GM12878 (cell line): ENCODE data around the gene BCAS4. TPM values are rescaled to one million over a fixed set of nuclear protein-coding genes. Genes with fewer than 3 reads are reported as not detected.

Experiments used
- ATAC-seq: fragments of 200-7000 bp; cut with Tn5 transposase; 3 replicates; pipeline ENCODE4 v1.9.1; 2020; ENCODE audit warnings: mild to moderate bottlenecking, moderate library complexity
- BruUV-seq: library from RNA; stranded (reverse); fragments of 400-500 nt; replicated peaks from 2 replicates; lab custom pipeline; 2021; lab: Mats Ljungman, UMichigan
- CTCF ChIA-PET: fragments of 300-600 bp; sonication (Branson Sonifier 250); formaldehyde crosslinking; extraction: SDS; loops from one replicate; lab custom pipeline; 2021; ENCODE audit warnings: inconsistent platforms; lab: Yijun Ruan, JAX
- POLR2A ChIA-PET: fragments of 350-600 bp; formaldehyde crosslinking; extraction: SDS; loops from one replicate; lab custom pipeline; 2021; ENCODE audit warnings: inconsistent platforms; lab: Charles Lee
- RAD21 ChIA-PET: fragments of 300-600 bp; sonication (Branson Sonifier 250); formaldehyde crosslinking; loops from one replicate; lab custom pipeline; 2023; ENCODE audit warnings: antibody characterized with exemption; ENCODE audit not compliant: unreplicated experiment; lab: Charles Lee
- SMC1A ChIA-PET: fragments of 300-600 bp; sonication (Branson Sonifier 250); formaldehyde crosslinking; loops from one replicate; lab custom pipeline; 2023; ENCODE audit not compliant: unreplicated experiment, uncharacterized antibody; lab: Charles Lee
- DNase-seq: peaks from one replicate; pipeline ENCODE4 v3.0.0-alpha.2; 2011; ENCODE audit warnings: low read depth, low spot score
- FAIRE-seq: peaks from 3 replicates; lab custom pipeline; 2011; peaks lifted over from hg19 to GRCh38; lab: Jason Lieb, UNC
- H2AFZ ChIP-seq: 2 replicates; pipeline ENCODE4 v1.6.0; 2011; ENCODE audit warnings: low read depth, low read length, control low read depth; ENCODE audit not compliant: control insufficient read depth
- H3K27ac ChIP-seq: 2 replicates; pipeline ENCODE4 v1.5.1; 2011; ENCODE audit warnings: control low read depth; ENCODE audit not compliant: control insufficient read depth, insufficient read depth
- H3K27me3 ChIP-seq, 2 experiments: replicated peaks in 1 of 2; 2 replicates each; pipeline versions ENCODE4 v1.6.0 to v1.6.1; 2011; ENCODE audit warnings: low read length in 1 of 2; ENCODE audit not compliant: control insufficient read depth in 2 of 2, insufficient read depth in 2 of 2
- H3K36me3 ChIP-seq, 2 experiments: 2 replicates each; pipeline ENCODE4 v1.5.1; 2011; ENCODE audit warnings: low read length in 1 of 2; ENCODE audit not compliant: control insufficient read depth in 2 of 2, insufficient read depth in 2 of 2
- H3K4me1 ChIP-seq: 2 replicates; pipeline ENCODE4 v1.6.1; 2011; ENCODE audit warnings: mild to moderate bottlenecking, low read length, moderate library complexity, mixed read lengths; ENCODE audit not compliant: control insufficient read depth, insufficient read depth
- H3K4me2 ChIP-seq: 2 replicates; pipeline ENCODE4 v1.6.0; 2011; ENCODE audit warnings: control low read depth; ENCODE audit not compliant: control insufficient read depth, insufficient read depth
- H3K4me3 ChIP-seq: fragments of 200-600 bp; sonication (generic); 2 replicates; pipeline ENCODE4 v1.5.1; 2016
- H3K79me2 ChIP-seq: 2 replicates; pipeline ENCODE4 v1.6.0; 2011; ENCODE audit warnings: low read length; ENCODE audit not compliant: control insufficient read depth, insufficient read depth
- H3K9ac ChIP-seq: 2 replicates; pipeline ENCODE4 v1.8.0; 2011; ENCODE audit warnings: low read length, control low read depth, mixed read lengths; ENCODE audit not compliant: control insufficient read depth, insufficient read depth
- H3K9me3 ChIP-seq: replicated peaks from 3 replicates; pipeline ENCODE4 v1.5.1; 2011; ENCODE audit warnings: mild to moderate bottlenecking, low read length; ENCODE audit not compliant: control insufficient read depth, insufficient read depth
- H4K20me1 ChIP-seq: 2 replicates; pipeline ENCODE4 v1.6.0; 2011; ENCODE audit not compliant: control insufficient read depth, insufficient read depth
- NKRF ChIP-seq: fragments of 450-650 bp; conservative IDR thresholded peaks from 2 replicates; pipeline ENCODE4 v1.6.1; 2017; ENCODE audit warnings: mild to moderate bottlenecking, moderate library complexity
- WRNIP1 ChIP-seq: IDR thresholded peaks from 2 replicates; pipeline ENCODE4 v1.6.1; 2011; ENCODE audit warnings: low read depth, low read length, improper control_type of control experiment, borderline replicate concordance
- WGBS: methylation state at CpG from one replicate; pipeline ENCODE4 v1.1.6; 2016; ENCODE audit warnings: low lambda C conversion rate; ENCODE audit not compliant: insufficient replicate concordance, insufficient coverage; ENCODE audit errors: missing lambda C conversion rate; 5-methylcytosine and 5-hydroxymethylcytosine counted together
- in situ Hi-C: fragments of 300-500 bp; cut with MboI; formaldehyde crosslinking; loops from 9 replicates; pipeline ENCODE4 v1.14.3; 2018; ENCODE audit warnings: mixed read lengths
- intact Hi-C: fragments of 100-400 bp; cut with micrococcal nuclease; formaldehyde crosslinking; loops from one replicate; pipeline ENCODE4 v1.14.2; 2022; ENCODE audit not compliant: unreplicated experiment
- polyA plus RNA-seq, 11 experiments: library from polyadenylated mRNA; depleted of rRNA in 4 of 11; unstranded in 6 of 11; stranded (reverse) in 5 of 11; fragments of >200 nt; fragmentation: Nextera tagmentation in 4 of 11; fragmentation: Illumina TruSeq in 1 of 11; extraction: Ambion mirVana in 4 of 11; extraction: Trizol in 1 of 11; gene quantifications; 1 replicate in 1 of 11; 2 replicates in 10 of 11; pipeline versions ENCODE4 v1.2.1 to v1.2.3, GENCODE V29; 2011 to 2016; ENCODE audit warnings: inconsistent platforms in 2 of 11, missing spikeins in 2 of 11, low read depth in 1 of 11
- total RNA-seq, 4 experiments: library from RNA; depleted of rRNA in 3 of 4; stranded (reverse); fragments of >200 nt in 3 of 4; fragmentation: Illumina TruSeq in 1 of 4; extraction: Trizol in 1 of 4; gene quantifications; 2 replicates each; pipeline versions ENCODE4 v1.2.1 to v1.2.3, GENCODE V29; 2013 to 2021

The BCAS4 gene
- total and polyA plus RNA-seq, 10 of the 15 experiments (the other 5 are each of a cell fraction or from before 2014, with no cell fraction given): 14.8 to 214 (median 65.3) TPM

GRCh38 chr20:50789968-50790650 lies 4.8 kb upstream of the BCAS4 start:
- RAD21 ChIA-PET: interaction anchor here (0.7 to 2.8 kb wide), 13 partner anchors 10 to 517 kb away, joined by 3 to 36 read pairs (median 4); partner anchors contain the start of gene ADNP
- DNase-seq: no peak
- TF ChIP-seq NKRF (0 out of 2 replicates have a peak, but pooled peaks have one; percentile 28), WRNIP1 (no peak)
- 63% methylated on average over 11 of the region's 11 CpGs for WGBS
- POLR2A ChIA-PET: interaction anchor here (0.6 to 1.5 kb wide), 8 partner anchors 9 to 142 kb away, joined by 3 to 11 read pairs (median 4); no protein-coding TSS in a partner anchor
- H3K79me2 ChIP-seq: peaks cover 3% of the 10 kb centered on the region
- SMC1A ChIA-PET: interaction anchor here (0.7 to 6.8 kb wide), 10 partner anchors 9 to 197 kb away, joined by 3 to 90 read pairs (median 4); partner anchors contain the start of genes ADNP, DPM1 and MOCS3
- H3K4me2 ChIP-seq: no peak overlapping the region
- intact Hi-C loops: loop anchor here (2.0 to 5.0 kb wide), 4 partner anchors 59 to 517 kb away; partner anchors contain the start of gene PARD6B
- H3K9ac ChIP-seq: no peak overlapping the region
- H2AFZ ChIP-seq: peak overlapping the region; percentile 80
- no peaks in the 10 kb centered on the region for H3K27me3 ChIP-seq
- no peaks in the 10 kb centered on the region for H4K20me1 ChIP-seq
- CTCF ChIA-PET: interaction anchor here (0.7 to 13.7 kb wide), 27 partner anchors 9 to 520 kb away, joined by 3 to 336 read pairs (median 5); partner anchors contain the start of genes ADNP, DPM1 and MOCS3
- H3K4me1 ChIP-seq: peaks cover 10% of the 10 kb centered on the region
- no peak overlapping the region for H3K4me3 ChIP-seq
- in situ Hi-C loops: loop anchor here (5.0 kb wide), 1 partner anchor 517 kb away; no protein-coding TSS in a partner anchor
- ATAC-seq: no peak
- FAIRE-seq: peak; percentile 35
- no TSS peak for BruUV-seq
- peak overlapping the region; percentile 65; the same call in 1 of the 2 replicates for H3K27ac ChIP-seq
- H3K9me3 ChIP-seq: no peaks in the 10 kb centered on the region
- H3K36me3 ChIP-seq: no peaks in the 10 kb centered on the region
